ENCODE results near the gene IL23R. TPM values are rescaled to one million over a fixed set of nuclear protein-coding genes. Genes with fewer than 3 reads are reported as not detected.
A peak's percentile ranks its signal among the peaks of the same experiment; 100 is the strongest.

Gene IL23R
- total RNA-seq, 4 donors from 2014 or later, result not detected

GRCh38 chr1:67134695-67135094, 31.6 kb upstream of the IL23R start, which contains the start of gene C1orf141:
TSS of gene C1orf141 (minus strand) at chr1:67134970. CDS start at chr1:67127240, 7,730 bp downstream.
- DNase-seq (no peak), ATAC-seq (no peak)
- Histone ChIP-seq H3K9me3 (no peaks in the 10 kb centered on the region), H3K27me3 (no peaks in the 10 kb centered on the region), H3K4me1 (peaks cover 0 to 6% of the 10 kb centered on the region in 2 donors), H3K4me3 (peak within 1 kb of the TSS; percentile 29 to 46 (median 44)), H3K36me3 (no peaks in the 10 kb centered on the region), H3K27ac (no peak within 1 kb of the TSS)
- no peak for TF ChIP-seq POLR2A (IDR thresholded peaks at IDR 0.05)
- TF ChIP-seq CTCF (IDR thresholded peaks at IDR 0.05 in 4 of 5, conservative IDR thresholded peaks at IDR 0.05 in 1 of 5), result no peak
- intact Hi-C loops (cut with DNase I; ENCODE audit: low total_unique reads), result no loop called here
- in situ Hi-C loops (cut with MboI; ENCODE audit: low sequenced_read_pairs in 4 of 4), result no loop called here

- TF ChIP-seq CTCF (IDR thresholded peaks at IDR 0.05 in 4 of 5, conservative IDR thresholded peaks at IDR 0.05 in 1 of 5) (no peak), POLR2A (IDR thresholded peaks at IDR 0.05) (no peak)
- no peak for ATAC-seq
- H3K4me3 ChIP-seq, result no peak overlapping the region
- peaks cover 0 to 6% of the 10 kb centered on the region in 2 donors for H3K4me1 ChIP-seq
- H3K27me3 ChIP-seq, result no peaks in the 10 kb centered on the region
- intact Hi-C loops (cut with DNase I; ENCODE audit: low total_unique reads), result no loop called here
- in situ Hi-C loops (cut with MboI; ENCODE audit: low sequenced_read_pairs in 4 of 4), result no loop called here
- DNase-seq, result no peak
- no peak overlapping the region for H3K27ac ChIP-seq
- H3K9me3 ChIP-seq, result no peaks in the 10 kb centered on the region
- no peaks in the 10 kb centered on the region for H3K36me3 ChIP-seq
Measured at GRCh38 chr1:67135354-67135753, 30.9 kb upstream of the IL23R start.

DNA sequence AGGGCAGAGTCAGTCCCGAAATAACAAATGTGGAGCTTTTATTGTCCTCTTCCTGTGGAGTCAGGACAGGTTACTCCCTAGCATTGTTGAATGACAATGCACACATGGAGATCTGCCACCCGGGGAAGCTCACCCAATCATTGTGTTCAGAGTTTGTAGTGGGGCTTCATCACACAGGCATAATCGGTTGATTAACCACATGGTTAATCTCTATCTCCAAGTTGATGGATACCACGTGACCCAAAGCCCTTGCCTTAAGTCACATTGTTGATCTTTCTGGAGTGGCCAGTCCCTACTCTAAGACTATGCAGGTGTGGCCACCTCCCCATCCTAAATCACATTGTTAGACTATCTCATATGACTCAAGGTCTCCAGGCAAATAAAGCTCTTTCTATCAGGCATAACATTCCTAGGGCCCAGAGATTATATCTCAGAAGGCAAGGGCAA, 28.9 kb upstream of the IL23R start:
- intact Hi-C loops (cut with DNase I; ENCODE audit: low total_unique reads) (no loop called here), in situ Hi-C loops (cut with MboI; ENCODE audit: low sequenced_read_pairs in 4 of 4) (no loop called here)
- peaks cover 0 to 6% of the 10 kb centered on the region in 2 donors for H3K4me1 ChIP-seq

DNA sequence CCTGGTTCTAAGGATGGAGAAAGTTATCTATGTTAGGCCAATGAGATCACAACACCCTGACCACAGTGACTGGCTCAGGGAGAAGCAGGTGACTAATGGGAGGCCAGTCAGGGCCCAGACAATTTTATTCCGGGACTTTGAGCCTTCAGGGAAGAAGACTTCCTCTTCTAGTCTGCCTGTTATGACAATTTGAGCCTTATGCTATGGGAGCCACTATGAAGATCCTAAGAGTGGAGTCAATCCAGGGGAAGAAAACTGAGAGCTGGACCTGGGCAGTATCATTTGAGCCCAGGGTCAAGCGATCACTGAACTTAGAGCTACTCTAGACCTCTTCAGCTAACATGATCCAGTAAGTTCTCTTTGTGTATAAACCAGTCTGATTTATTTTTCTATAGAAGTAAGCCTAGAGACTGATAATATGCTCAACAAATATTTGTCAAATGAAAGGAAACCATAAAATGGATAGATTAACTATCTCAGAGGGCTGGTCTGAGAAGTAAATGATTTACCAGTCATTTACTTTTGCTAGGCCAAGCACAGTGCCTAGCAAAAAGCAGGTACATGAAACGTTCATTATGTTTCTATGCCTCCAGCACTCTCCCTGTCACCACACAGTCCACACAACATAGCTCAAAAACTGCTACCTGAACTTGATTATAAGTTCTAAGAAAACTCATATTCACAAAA, 27.3 kb upstream of the IL23R start:
- H3K4me1 ChIP-seq, result peaks cover 0 to 6% of the 10 kb centered on the region in 2 donors
- H3K4me3 ChIP-seq, result no peak overlapping the region
- TF ChIP-seq POLR2A (IDR thresholded peaks at IDR 0.05) (no peak), CTCF (IDR thresholded peaks at IDR 0.05 in 4 of 5, conservative IDR thresholded peaks at IDR 0.05 in 1 of 5) (no peak)
- in situ Hi-C loops (cut with MboI; ENCODE audit: low sequenced_read_pairs in 4 of 4) (no loop called here), intact Hi-C loops (cut with DNase I; ENCODE audit: low total_unique reads) (no loop called here)
- no peaks in the 10 kb centered on the region for H3K27me3 ChIP-seq
- no peak overlapping the region for H3K27ac ChIP-seq
- no peak for DNase-seq
- no peak for ATAC-seq
- no peaks in the 10 kb centered on the region for H3K36me3 ChIP-seq
- H3K9me3 ChIP-seq, result no peaks in the 10 kb centered on the region

More for the DNA sequence above, 28.9 kb upstream of the IL23R start:
- no peak overlapping the region for H3K4me3 ChIP-seq
- no peaks in the 10 kb centered on the region for H3K36me3 ChIP-seq
- no peaks in the 10 kb centered on the region for H3K27me3 ChIP-seq
- no peak for TF ChIP-seq CTCF (IDR thresholded peaks at IDR 0.05 in 4 of 5, conservative IDR thresholded peaks at IDR 0.05 in 1 of 5)
- no peak for TF ChIP-seq POLR2A (IDR thresholded peaks at IDR 0.05)
- H3K9me3 ChIP-seq, result no peaks in the 10 kb centered on the region
- ATAC-seq (no peak), DNase-seq (no peak)
- H3K27ac ChIP-seq, result no peak overlapping the region

All from gastrocnemius medialis (tissue), 4 donors.